HUES64 (cell line): Measurements from ENCODE around the gene ERCC6.

Experiments used
- H3K27ac ChIP-seq: 2 replicates; pipeline ENCODE4 v1.7.0; 2013; ENCODE audit warnings: low read depth, low read length, inconsistent platforms
- H3K27me3 ChIP-seq: 2 replicates; pipeline ENCODE4 v1.6.1; 2013; ENCODE audit warnings: mild to moderate bottlenecking, low read length; ENCODE audit not compliant: insufficient read depth
- H3K36me3 ChIP-seq: 2 replicates; pipeline ENCODE4 v1.6.1; 2013; ENCODE audit warnings: mild to moderate bottlenecking, low read length; ENCODE audit not compliant: insufficient read depth
- H3K4me1 ChIP-seq: 2 replicates; pipeline ENCODE4 v1.6.1; 2013; ENCODE audit warnings: mild to moderate bottlenecking, low read length, moderate library complexity; ENCODE audit not compliant: insufficient read depth
- H3K4me3 ChIP-seq: 2 replicates; pipeline ENCODE4 v1.5.1; 2013; ENCODE audit warnings: mild to moderate bottlenecking, low read length, moderate library complexity
- H3K9ac ChIP-seq: 2 replicates; pipeline ENCODE4 v1.6.1; 2013; ENCODE audit warnings: mild to moderate bottlenecking, low read depth, low read length
- H3K9me3 ChIP-seq: 2 replicates; pipeline ENCODE4 v1.6.1; 2013; ENCODE audit warnings: low read depth, low read length; ENCODE audit not compliant: insufficient read depth
- WGBS: fragments of 150-250, 120-280 bp; methylation state at CpG from one replicate; pipeline ENCODE4 v1.1.7; 2013; ENCODE audit warnings: missing lambda C conversion rate; 5-methylcytosine and 5-hydroxymethylcytosine counted together

Gene ERCC6

DNA sequence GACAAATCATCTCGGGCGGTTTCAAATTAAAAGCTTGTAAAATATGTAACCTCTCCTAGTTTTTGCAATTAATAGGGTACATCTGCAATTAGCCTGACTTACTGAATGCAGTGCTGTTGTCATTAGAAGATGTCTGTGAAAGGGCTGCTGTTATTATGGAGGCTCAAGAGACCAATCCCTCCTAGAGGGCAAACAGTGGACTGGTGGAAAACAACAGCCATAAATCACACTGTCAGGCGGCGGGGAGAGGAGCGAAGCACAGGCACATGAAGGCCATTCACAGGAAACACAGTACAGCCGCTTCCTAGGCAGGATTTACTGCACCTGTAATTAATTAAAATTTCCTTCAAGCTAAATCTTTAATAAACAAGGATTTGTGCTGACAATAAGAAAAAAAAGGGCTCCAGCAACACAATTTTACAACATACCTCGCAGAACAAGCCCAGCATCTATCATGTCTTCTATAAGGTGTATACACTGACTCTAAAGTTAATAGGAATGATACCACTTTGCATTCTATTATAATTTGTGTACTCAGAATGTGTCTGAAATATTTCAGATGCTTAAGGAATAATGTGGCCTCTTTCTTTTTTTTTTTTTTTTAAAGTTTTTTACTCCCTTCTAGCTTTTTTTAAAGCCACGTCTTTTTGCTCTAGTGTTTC lies 50.7 kb downstream of the ERCC6 start:
- no peak overlapping the region for H3K4me3 ChIP-seq
- H3K27me3 ChIP-seq: no peaks in the 10 kb centered on the region
- no peaks in the 10 kb centered on the region for H3K9me3 ChIP-seq
- no peaks in the 10 kb centered on the region for H3K4me1 ChIP-seq
- H3K36me3 ChIP-seq: no peaks in the 10 kb centered on the region
- H3K9ac ChIP-seq: no peak overlapping the region
- H3K27ac ChIP-seq: no peak overlapping the region
- 96% methylated on average over 7 of the region's 8 CpGs for WGBS

DNA sequence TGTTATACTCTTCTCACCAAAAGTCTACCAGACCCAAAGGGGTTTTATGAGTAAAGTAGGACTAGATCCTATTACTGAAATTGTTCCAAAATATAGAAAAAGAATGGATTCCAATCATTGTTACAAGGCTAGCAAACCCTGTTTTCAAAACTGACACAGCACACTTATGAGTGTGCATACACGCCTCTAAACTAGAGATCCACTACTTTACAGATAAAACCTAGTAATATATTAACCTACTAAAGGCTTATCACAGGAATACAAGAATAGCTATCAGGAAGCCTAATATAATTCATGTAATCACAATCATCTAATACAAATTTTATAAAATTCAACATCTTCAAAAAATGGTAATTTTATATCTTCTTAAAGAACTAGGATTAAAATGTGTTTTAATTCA lies 52.2 kb downstream of the ERCC6 start:
- no peaks in the 10 kb centered on the region for H3K36me3 ChIP-seq
- H3K9me3 ChIP-seq: no peaks in the 10 kb centered on the region
- no peak overlapping the region for H3K27ac ChIP-seq
- WGBS: 79% methylated on average over 1 of the region's 1 CpG
- H3K4me3 ChIP-seq: no peak overlapping the region
- no peaks in the 10 kb centered on the region for H3K27me3 ChIP-seq
- H3K4me1 ChIP-seq: no peaks in the 10 kb centered on the region
- H3K9ac ChIP-seq: no peak overlapping the region

DNA sequence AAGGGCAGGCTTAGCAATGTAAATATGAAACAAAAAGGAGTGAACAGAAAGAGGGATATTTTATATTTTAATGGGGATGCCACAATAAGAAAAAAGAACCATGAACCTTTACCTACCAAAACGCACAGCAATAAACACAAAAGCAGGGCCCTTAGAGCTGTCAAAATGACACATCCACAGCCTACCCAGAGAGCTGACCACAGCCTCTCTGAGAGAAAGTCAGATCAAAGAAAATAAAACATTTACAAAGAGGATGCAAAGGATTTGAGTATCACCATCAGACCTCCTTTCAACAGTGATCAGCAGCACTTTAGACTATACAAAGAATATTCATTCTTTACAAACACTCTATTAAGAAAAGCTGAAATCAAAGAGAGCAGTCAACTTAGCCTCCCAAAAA lies 52.9 kb downstream of the ERCC6 start:
- Histone ChIP-seq H3K9ac (no peak overlapping the region), H3K36me3 (no peaks in the 10 kb centered on the region), H3K4me3 (no peak overlapping the region), H3K27ac (no peak overlapping the region), H3K27me3 (no peaks in the 10 kb centered on the region), H3K4me1 (no peaks in the 10 kb centered on the region), H3K9me3 (no peaks in the 10 kb centered on the region)
- 86% methylated on average over 1 of the region's 1 CpG for WGBS

- Histone ChIP-seq H3K9me3 (no peaks in the 10 kb centered on the region), H3K27me3 (no peaks in the 10 kb centered on the region), H3K4me3 (no peak overlapping the region), H3K4me1 (no peaks in the 10 kb centered on the region), H3K27ac (no peak overlapping the region), H3K9ac (no peak overlapping the region), H3K36me3 (no peaks in the 10 kb centered on the region)
- WGBS: 95% methylated on average over 3 of the region's 6 CpGs
Observed at GRCh38 chr10:49484486-49485235, 54.3 kb downstream of the ERCC6 start.

DNA sequence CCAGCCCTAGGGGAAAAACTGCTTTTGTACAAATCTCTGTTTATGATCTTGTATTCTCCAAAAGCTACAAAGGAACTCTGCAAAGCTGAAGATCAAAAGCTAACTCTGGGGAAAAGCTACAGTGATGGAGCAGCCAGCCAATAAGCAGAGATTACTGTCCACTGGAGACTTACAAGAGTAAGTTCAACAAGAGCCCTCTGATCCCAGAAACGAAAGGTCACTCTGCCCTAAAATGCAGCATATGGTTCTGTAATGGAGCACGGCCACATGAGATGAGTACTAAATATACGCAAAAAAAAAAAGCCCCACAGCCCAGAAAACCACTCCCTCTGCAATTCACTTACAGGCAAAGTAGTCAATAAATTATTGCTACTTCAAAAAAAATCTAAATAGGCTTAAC lies 60.1 kb downstream of the ERCC6 start:
- no peaks in the 10 kb centered on the region for H3K27me3 ChIP-seq
- 0 out of 2 replicates have a peak, but pooled peaks cover 3% of the 10 kb centered on the region for H3K36me3 ChIP-seq
- WGBS: 96% methylated on average over 3 of the region's 3 CpGs

GRCh38 chr10:49474901-49475300 lies 64.0 kb downstream of the ERCC6 start:
- Histone ChIP-seq H3K4me3 (no peak overlapping the region), H3K9me3 (no peaks in the 10 kb centered on the region), H3K9ac (no peak overlapping the region), H3K36me3 (peaks cover 9% of the 10 kb centered on the region; the same call in 1 of the 2 replicates), H3K4me1 (no peaks in the 10 kb centered on the region), H3K27me3 (no peaks in the 10 kb centered on the region), H3K27ac (no peak overlapping the region)
- 93% methylated on average over 2 of the region's 3 CpGs for WGBS

More for the DNA sequence above, 60.1 kb downstream of the ERCC6 start:
- Histone ChIP-seq H3K9ac (no peak overlapping the region), H3K4me1 (no peaks in the 10 kb centered on the region), H3K9me3 (no peaks in the 10 kb centered on the region), H3K27ac (no peak overlapping the region), H3K4me3 (no peak overlapping the region)

- Histone ChIP-seq H3K27ac (no peak overlapping the region), H3K27me3 (no peaks in the 10 kb centered on the region), H3K4me1 (no peaks in the 10 kb centered on the region), H3K36me3 (peaks cover 12% of the 10 kb centered on the region; the same call in 1 of the 2 replicates), H3K9me3 (no peaks in the 10 kb centered on the region), H3K9ac (no peak overlapping the region), H3K4me3 (no peak overlapping the region)
- WGBS: 75% methylated on average over 3 of the region's 3 CpGs
Observed at GRCh38 chr10:49471532-49471931, 67.4 kb downstream of the ERCC6 start.

- Histone ChIP-seq H3K4me1 (0 out of 2 replicates have a peak, but pooled peaks cover 3% of the 10 kb centered on the region), H3K27ac (peak overlapping the region; percentile 18; the same call in 1 of the 2 replicates), H3K36me3 (peaks cover 12% of the 10 kb centered on the region; the same call in 1 of the 2 replicates), H3K4me3 (no peak overlapping the region), H3K9ac (no peak overlapping the region), H3K9me3 (peaks cover 10% of the 10 kb centered on the region; the same call in 1 of the 2 replicates), H3K27me3 (no peaks in the 10 kb centered on the region)
Observed at GRCh38 chr10:49465736-49466135, 73.2 kb downstream of the ERCC6 start.
